Eye (tissue), 1 donor: Measurements from ENCODE around the gene TECPR1.

Source experiments
- DNase-seq: peaks from one replicate; pipeline ENCODE4 v3.0.0-alpha.2; 2015

TECPR1 gene

GRCh38 chr7:98251601-98252424 is at the start of gene TECPR1:
TSS of gene TECPR1 (minus strand) at chr7:98252232. CDS start at chr7:98246146, 6,086 bp downstream.
- DNase-seq: peak; percentile 94

GRCh38 chr7:98300595-98301372 is 48.8 kb upstream of the TECPR1 start:
- DNase-seq: peak; percentile 34

GRCh38 chr7:98297626-98298286 is 45.7 kb upstream of the TECPR1 start:
- DNase-seq: no peak

GRCh38 chr7:98296833-98297232 is 44.8 kb upstream of the TECPR1 start:
- no peak for DNase-seq

GRCh38 chr7:98295467-98296192 is 43.6 kb upstream of the TECPR1 start:
- no peak for DNase-seq

- peak; percentile 83 for DNase-seq
Measured at GRCh38 chr7:98294798-98295382, 42.9 kb upstream of the TECPR1 start.

- DNase-seq: no peak
Measured at GRCh38 chr7:98294326-98294725, 42.3 kb upstream of the TECPR1 start.

GRCh38 chr7:98293746-98294145 is 41.7 kb upstream of the TECPR1 start:
- DNase-seq: no peak

GRCh38 chr7:98293265-98293664 is 41.2 kb upstream of the TECPR1 start:
- DNase-seq: no peak

- DNase-seq: no peak
Measured at GRCh38 chr7:98291717-98292116, 39.7 kb upstream of the TECPR1 start.

- no peak for DNase-seq
Measured at GRCh38 chr7:98289333-98289875, 37.4 kb upstream of the TECPR1 start.

- DNase-seq: no peak
Measured at GRCh38 chr7:98288064-98288823, 36.2 kb upstream of the TECPR1 start.

- no peak for DNase-seq
Measured at GRCh38 chr7:98287486-98287959, 35.5 kb upstream of the TECPR1 start.

- no peak for DNase-seq
Measured at GRCh38 chr7:98286701-98287485, 34.9 kb upstream of the TECPR1 start.

- no peak for DNase-seq
Measured at GRCh38 chr7:98286093-98286539, 34.1 kb upstream of the TECPR1 start.

- DNase-seq: no peak
Measured at GRCh38 chr7:98285157-98286092, 33.4 kb upstream of the TECPR1 start.

GRCh38 chr7:98284335-98285036 is 32.5 kb upstream of the TECPR1 start:
- DNase-seq: peak; percentile 24

GRCh38 chr7:98283887-98284222 is 31.8 kb upstream of the TECPR1 start:
- no peak for DNase-seq
